ENCODE results near the gene NR4A1. TPM values are rescaled to one million over a fixed set of nuclear protein-coding genes. Genes with fewer than 3 reads are reported as not detected.

Gene NR4A1
- total and polyA plus RNA-seq, 10 of the 15 experiments (the other 5 are each of a cell fraction or from before 2014, with no cell fraction given) = 0.05 to 7.9 (median 2.2) TPM; not detected in 1

DNA sequence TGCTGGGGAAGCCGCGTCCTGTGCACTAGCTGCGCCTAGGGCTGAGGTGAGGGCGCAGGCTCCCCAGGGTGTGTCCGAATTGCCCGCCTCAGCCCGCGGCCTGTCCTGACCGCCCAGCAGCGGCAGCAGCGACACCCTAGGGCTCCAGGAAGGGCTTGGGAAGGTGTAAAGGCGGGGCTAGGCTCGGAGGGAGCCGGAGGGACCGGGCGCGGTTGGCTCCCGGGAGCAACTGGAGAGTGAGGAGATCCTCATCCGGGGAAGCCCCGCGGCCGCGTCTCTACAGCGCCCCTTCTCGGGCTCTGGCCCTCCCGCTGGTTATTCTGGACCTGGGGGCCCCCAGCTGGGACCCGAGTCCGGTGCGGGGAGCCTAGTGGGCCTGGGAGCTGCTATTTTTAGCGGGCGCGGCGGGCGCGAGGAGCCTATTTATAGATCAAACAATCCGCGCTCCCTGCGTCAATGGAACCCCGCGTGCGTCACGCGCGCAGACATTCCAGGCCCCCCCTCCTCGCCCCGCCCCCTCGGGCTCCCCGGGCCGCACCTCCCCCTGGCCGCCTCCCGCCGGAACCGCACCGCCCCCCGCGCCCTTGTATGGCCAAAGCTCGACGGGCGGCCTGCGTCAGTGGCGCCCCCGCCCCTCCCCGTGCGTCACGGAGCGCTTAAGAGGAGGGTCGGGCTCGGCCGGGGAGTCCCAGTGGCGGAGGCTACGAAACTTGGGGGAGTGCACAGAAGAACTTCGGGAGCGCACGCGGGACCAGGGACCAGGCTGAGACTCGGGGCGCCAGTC, at the start of gene NR4A1 (continued):
- TF ChIP-seq FOS (IDR thresholded peaks at IDR 0.05; ENCODE audit: borderline replicate concordance, extremely low read depth, insufficient read length) (no peak), ATF7 (IDR thresholded peaks at IDR 0.05; ENCODE audit: low read depth) (no peak; the same call in 1 of the 2 replicates), ZZZ3 (IDR thresholded peaks at IDR 0.05; ENCODE audit: control insufficient read depth, insufficient read length, low read depth) (no peak), ZSCAN29 (IDR thresholded peaks at IDR 0.05) (peak; percentile 95), KLF5 (IDR thresholded peaks at IDR 0.05; ENCODE audit: partially characterized antibody) (no peak), SP1 (IDR thresholded peaks at IDR 0.05; ENCODE audit: low read depth, low read length) (peak; percentile 69), CREM (IDR thresholded peaks at IDR 0.05; ENCODE audit: low read depth) (peak; percentile 59; the same call in 1 of the 2 replicates), CREB1 (IDR thresholded peaks at IDR 0.05; ENCODE audit: low read depth) (peak; percentile 92), SIX5 (IDR thresholded peaks at IDR 0.05; ENCODE audit: low read depth, low read length, severe bottlenecking) (no peak), NFYB (IDR thresholded peaks at IDR 0.05; ENCODE audit: insufficient read depth, low read depth, low read length) (no peak), HDAC2 (IDR thresholded peaks at IDR 0.05) (no peak), RB1 (IDR thresholded peaks at IDR 0.05; ENCODE audit: borderline replicate concordance) (peak; percentile 32; the same call in 1 of the 2 replicates)
- TF ChIP-seq, protein P1, sequence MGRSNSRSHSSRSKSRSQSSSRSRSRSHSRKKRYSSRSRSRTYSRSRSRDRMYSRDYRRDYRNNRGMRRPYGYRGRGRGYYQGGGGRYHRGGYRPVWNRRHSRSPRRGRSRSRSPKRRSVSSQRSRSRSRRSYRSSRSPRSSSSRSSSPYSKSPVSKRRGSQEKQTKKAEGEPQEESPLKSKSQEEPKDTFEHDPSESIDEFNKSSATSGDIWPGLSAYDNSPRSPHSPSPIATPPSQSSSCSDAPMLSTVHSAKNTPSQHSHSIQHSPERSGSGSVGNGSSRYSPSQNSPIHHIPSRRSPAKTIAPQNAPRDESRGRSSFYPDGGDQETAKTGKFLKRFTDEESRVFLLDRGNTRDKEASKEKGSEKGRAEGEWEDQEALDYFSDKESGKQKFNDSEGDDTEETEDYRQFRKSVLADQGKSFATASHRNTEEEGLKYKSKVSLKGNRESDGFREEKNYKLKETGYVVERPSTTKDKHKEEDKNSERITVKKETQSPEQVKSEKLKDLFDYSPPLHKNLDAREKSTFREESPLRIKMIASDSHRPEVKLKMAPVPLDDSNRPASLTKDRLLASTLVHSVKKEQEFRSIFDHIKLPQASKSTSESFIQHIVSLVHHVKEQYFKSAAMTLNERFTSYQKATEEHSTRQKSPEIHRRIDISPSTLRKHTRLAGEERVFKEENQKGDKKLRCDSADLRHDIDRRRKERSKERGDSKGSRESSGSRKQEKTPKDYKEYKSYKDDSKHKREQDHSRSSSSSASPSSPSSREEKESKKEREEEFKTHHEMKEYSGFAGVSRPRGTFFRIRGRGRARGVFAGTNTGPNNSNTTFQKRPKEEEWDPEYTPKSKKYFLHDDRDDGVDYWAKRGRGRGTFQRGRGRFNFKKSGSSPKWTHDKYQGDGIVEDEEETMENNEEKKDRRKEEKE (IDR thresholded peaks at IDR 0.05) = no peak
- TF ChIP-seq, protein P2, sequence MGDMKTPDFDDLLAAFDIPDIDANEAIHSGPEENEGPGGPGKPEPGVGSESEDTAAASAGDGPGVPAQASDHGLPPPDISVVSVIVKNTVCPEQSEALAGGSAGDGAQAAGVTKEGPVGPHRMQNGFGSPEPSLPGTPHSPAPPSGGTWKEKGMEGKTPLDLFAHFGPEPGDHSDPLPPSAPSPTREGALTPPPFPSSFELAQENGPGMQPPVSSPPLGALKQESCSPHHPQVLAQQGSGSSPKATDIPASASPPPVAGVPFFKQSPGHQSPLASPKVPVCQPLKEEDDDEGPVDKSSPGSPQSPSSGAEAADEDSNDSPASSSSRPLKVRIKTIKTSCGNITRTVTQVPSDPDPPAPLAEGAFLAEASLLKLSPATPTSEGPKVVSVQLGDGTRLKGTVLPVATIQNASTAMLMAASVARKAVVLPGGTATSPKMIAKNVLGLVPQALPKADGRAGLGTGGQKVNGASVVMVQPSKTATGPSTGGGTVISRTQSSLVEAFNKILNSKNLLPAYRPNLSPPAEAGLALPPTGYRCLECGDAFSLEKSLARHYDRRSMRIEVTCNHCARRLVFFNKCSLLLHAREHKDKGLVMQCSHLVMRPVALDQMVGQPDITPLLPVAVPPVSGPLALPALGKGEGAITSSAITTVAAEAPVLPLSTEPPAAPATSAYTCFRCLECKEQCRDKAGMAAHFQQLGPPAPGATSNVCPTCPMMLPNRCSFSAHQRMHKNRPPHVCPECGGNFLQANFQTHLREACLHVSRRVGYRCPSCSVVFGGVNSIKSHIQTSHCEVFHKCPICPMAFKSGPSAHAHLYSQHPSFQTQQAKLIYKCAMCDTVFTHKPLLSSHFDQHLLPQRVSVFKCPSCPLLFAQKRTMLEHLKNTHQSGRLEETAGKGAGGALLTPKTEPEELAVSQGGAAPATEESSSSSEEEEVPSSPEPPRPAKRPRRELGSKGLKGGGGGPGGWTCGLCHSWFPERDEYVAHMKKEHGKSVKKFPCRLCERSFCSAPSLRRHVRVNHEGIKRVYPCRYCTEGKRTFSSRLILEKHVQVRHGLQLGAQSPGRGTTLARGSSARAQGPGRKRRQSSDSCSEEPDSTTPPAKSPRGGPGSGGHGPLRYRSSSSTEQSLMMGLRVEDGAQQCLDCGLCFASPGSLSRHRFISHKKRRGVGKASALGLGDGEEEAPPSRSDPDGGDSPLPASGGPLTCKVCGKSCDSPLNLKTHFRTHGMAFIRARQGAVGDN (IDR thresholded peaks at IDR 0.05) = peak; percentile 68
- TF ChIP-seq, protein P3, sequence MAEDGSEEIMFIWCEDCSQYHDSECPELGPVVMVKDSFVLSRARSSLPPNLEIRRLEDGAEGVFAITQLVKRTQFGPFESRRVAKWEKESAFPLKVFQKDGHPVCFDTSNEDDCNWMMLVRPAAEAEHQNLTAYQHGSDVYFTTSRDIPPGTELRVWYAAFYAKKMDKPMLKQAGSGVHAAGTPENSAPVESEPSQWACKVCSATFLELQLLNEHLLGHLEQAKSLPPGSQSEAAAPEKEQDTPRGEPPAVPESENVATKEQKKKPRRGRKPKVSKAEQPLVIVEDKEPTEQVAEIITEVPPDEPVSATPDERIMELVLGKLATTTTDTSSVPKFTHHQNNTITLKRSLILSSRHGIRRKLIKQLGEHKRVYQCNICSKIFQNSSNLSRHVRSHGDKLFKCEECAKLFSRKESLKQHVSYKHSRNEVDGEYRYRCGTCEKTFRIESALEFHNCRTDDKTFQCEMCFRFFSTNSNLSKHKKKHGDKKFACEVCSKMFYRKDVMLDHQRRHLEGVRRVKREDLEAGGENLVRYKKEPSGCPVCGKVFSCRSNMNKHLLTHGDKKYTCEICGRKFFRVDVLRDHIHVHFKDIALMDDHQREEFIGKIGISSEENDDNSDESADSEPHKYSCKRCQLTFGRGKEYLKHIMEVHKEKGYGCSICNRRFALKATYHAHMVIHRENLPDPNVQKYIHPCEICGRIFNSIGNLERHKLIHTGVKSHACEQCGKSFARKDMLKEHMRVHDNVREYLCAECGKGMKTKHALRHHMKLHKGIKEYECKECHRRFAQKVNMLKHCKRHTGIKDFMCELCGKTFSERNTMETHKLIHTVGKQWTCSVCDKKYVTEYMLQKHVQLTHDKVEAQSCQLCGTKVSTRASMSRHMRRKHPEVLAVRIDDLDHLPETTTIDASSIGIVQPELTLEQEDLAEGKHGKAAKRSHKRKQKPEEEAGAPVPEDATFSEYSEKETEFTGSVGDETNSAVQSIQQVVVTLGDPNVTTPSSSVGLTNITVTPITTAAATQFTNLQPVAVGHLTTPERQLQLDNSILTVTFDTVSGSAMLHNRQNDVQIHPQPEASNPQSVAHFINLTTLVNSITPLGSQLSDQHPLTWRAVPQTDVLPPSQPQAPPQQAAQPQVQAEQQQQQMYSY (CRISPR knock-in tag; IDR thresholded peaks at IDR 0.05) = no peak
